GM12878 (cell line): ENCODE measurements around the gene AKR1B15. TPM values are rescaled to one million over a fixed set of nuclear protein-coding genes. Genes with fewer than 3 reads are reported as not detected.

Source experiments
- ATAC-seq: fragments of 200-7000 bp; cut with Tn5 transposase; 3 replicates; pipeline ENCODE4 v1.9.1; 2020; ENCODE audit warnings: mild to moderate bottlenecking, moderate library complexity
- BruUV-seq: library from RNA; stranded (reverse); fragments of 400-500 nt; replicated peaks from 2 replicates; lab custom pipeline; 2021; lab: Mats Ljungman, UMichigan
- CTCF ChIA-PET: fragments of 300-600 bp; sonication (Branson Sonifier 250); formaldehyde crosslinking; extraction: SDS; loops from one replicate; lab custom pipeline; 2021; ENCODE audit warnings: inconsistent platforms; lab: Yijun Ruan, JAX
- POLR2A ChIA-PET: fragments of 350-600 bp; formaldehyde crosslinking; extraction: SDS; loops from one replicate; lab custom pipeline; 2021; ENCODE audit warnings: inconsistent platforms; lab: Charles Lee
- RAD21 ChIA-PET: fragments of 300-600 bp; sonication (Branson Sonifier 250); formaldehyde crosslinking; loops from one replicate; lab custom pipeline; 2023; ENCODE audit warnings: antibody characterized with exemption; ENCODE audit not compliant: unreplicated experiment; lab: Charles Lee
- SMC1A ChIA-PET: fragments of 300-600 bp; sonication (Branson Sonifier 250); formaldehyde crosslinking; loops from one replicate; lab custom pipeline; 2023; ENCODE audit not compliant: unreplicated experiment, uncharacterized antibody; lab: Charles Lee
- DNase-seq: peaks from one replicate; pipeline ENCODE4 v3.0.0-alpha.2; 2011; ENCODE audit warnings: low read depth, low spot score
- FAIRE-seq: peaks from 3 replicates; lab custom pipeline; 2011; peaks lifted over from hg19 to GRCh38; lab: Jason Lieb, UNC
- H2AFZ ChIP-seq: 2 replicates; pipeline ENCODE4 v1.6.0; 2011; ENCODE audit warnings: low read depth, low read length, control low read depth; ENCODE audit not compliant: control insufficient read depth
- H3K27ac ChIP-seq: 2 replicates; pipeline ENCODE4 v1.5.1; 2011; ENCODE audit warnings: control low read depth; ENCODE audit not compliant: control insufficient read depth, insufficient read depth
- H3K27me3 ChIP-seq, 2 experiments: replicated peaks in 1 of 2; 2 replicates each; pipeline versions ENCODE4 v1.6.0 to v1.6.1; 2011; ENCODE audit warnings: low read length in 1 of 2; ENCODE audit not compliant: control insufficient read depth in 2 of 2, insufficient read depth in 2 of 2
- H3K36me3 ChIP-seq, 2 experiments: 2 replicates each; pipeline ENCODE4 v1.5.1; 2011; ENCODE audit warnings: low read length in 1 of 2; ENCODE audit not compliant: control insufficient read depth in 2 of 2, insufficient read depth in 2 of 2
- H3K4me1 ChIP-seq: 2 replicates; pipeline ENCODE4 v1.6.1; 2011; ENCODE audit warnings: mild to moderate bottlenecking, low read length, moderate library complexity, mixed read lengths; ENCODE audit not compliant: control insufficient read depth, insufficient read depth
- H3K4me2 ChIP-seq: 2 replicates; pipeline ENCODE4 v1.6.0; 2011; ENCODE audit warnings: control low read depth; ENCODE audit not compliant: control insufficient read depth, insufficient read depth
- H3K4me3 ChIP-seq: fragments of 200-600 bp; sonication (generic); 2 replicates; pipeline ENCODE4 v1.5.1; 2016
- H3K79me2 ChIP-seq: 2 replicates; pipeline ENCODE4 v1.6.0; 2011; ENCODE audit warnings: low read length; ENCODE audit not compliant: control insufficient read depth, insufficient read depth
- H3K9ac ChIP-seq: 2 replicates; pipeline ENCODE4 v1.8.0; 2011; ENCODE audit warnings: low read length, control low read depth, mixed read lengths; ENCODE audit not compliant: control insufficient read depth, insufficient read depth
- H3K9me3 ChIP-seq: replicated peaks from 3 replicates; pipeline ENCODE4 v1.5.1; 2011; ENCODE audit warnings: mild to moderate bottlenecking, low read length; ENCODE audit not compliant: control insufficient read depth, insufficient read depth
- H4K20me1 ChIP-seq: 2 replicates; pipeline ENCODE4 v1.6.0; 2011; ENCODE audit not compliant: control insufficient read depth, insufficient read depth
- BCL11A ChIP-seq: IDR thresholded peaks from 2 replicates; pipeline ENCODE4 v1.6.1; 2011; ENCODE audit warnings: low read depth, low read length
- BCL3 ChIP-seq: IDR thresholded peaks from 2 replicates; pipeline ENCODE4 v1.6.1; 2011; ENCODE audit warnings: borderline replicate concordance, low read depth, mild to moderate bottlenecking, moderate library complexity, low read length; ENCODE audit not compliant: insufficient read depth, poor library complexity, severe bottlenecking
- CHD2 ChIP-seq: IDR thresholded peaks from 2 replicates; pipeline ENCODE4 v1.6.1; 2011; ENCODE audit warnings: low read depth, low read length, improper control_type of control experiment, borderline replicate concordance
- CREB1 ChIP-seq: IDR thresholded peaks from 2 replicates; pipeline ENCODE4 v1.6.1; 2012; ENCODE audit warnings: low read depth, mild to moderate bottlenecking, inconsistent platforms
- CREM ChIP-seq: IDR thresholded peaks from 2 replicates; pipeline ENCODE4 v1.6.1; 2014; ENCODE audit warnings: antibody characterized with exemption, low read depth
- ETV6 ChIP-seq, 2 experiments: fragments of 450-650 bp in 1 of 2; IDR thresholded peaks in 1 of 2; conservative IDR thresholded peaks in 1 of 2; 2 replicates each; pipeline ENCODE4 v1.6.1; 2014; ENCODE audit warnings: antibody characterized with exemption in 1 of 2, borderline replicate concordance in 1 of 2, low read depth in 1 of 2, mild to moderate bottlenecking in 1 of 2, moderate library complexity in 1 of 2
- HDGF ChIP-seq: fragments of 450-650 bp; IDR thresholded peaks from 2 replicates; pipeline ENCODE4 v1.6.1; 2016; ENCODE audit warnings: antibody characterized with exemption
- KLF5 ChIP-seq: fragments of 450-650 bp; IDR thresholded peaks from 2 replicates; pipeline ENCODE4 v1.6.1; 2014; ENCODE audit warnings: mild to moderate bottlenecking; ENCODE audit not compliant: partially characterized antibody
- MAX ChIP-seq: IDR thresholded peaks from 2 replicates; pipeline ENCODE4 v1.6.1; 2012; ENCODE audit warnings: low read depth, low read length, improper control_type of control experiment
- MXI1 ChIP-seq: fragments of 150-350 bp; IDR thresholded peaks from 2 replicates; pipeline ENCODE4 v1.6.1; 2011; ENCODE audit warnings: low read depth, mild to moderate bottlenecking, inconsistent platforms, low read length, improper control_type of control experiment
- NR2C2 ChIP-seq: IDR thresholded peaks from 2 replicates; pipeline ENCODE4 v1.6.1; 2011; ENCODE audit warnings: borderline replicate concordance, low read depth; ENCODE audit not compliant: control insufficient read depth, insufficient read length
- SKIL ChIP-seq: fragments of 450-650 bp; IDR thresholded peaks from 2 replicates; pipeline ENCODE4 v1.6.1; 2017; ENCODE audit warnings: mild to moderate bottlenecking, low read depth, inconsistent platforms; ENCODE audit not compliant: poor library complexity, severe bottlenecking
- ZNF687 ChIP-seq: fragments of 450-650 bp; IDR thresholded peaks from 2 replicates; pipeline ENCODE4 v1.6.1; 2017; ENCODE audit warnings: mild to moderate bottlenecking, moderate library complexity
- WGBS: methylation state at CpG from one replicate; pipeline ENCODE4 v1.1.6; 2016; ENCODE audit warnings: low lambda C conversion rate; ENCODE audit not compliant: insufficient replicate concordance, insufficient coverage; ENCODE audit errors: missing lambda C conversion rate; 5-methylcytosine and 5-hydroxymethylcytosine counted together
- in situ Hi-C: fragments of 300-500 bp; cut with MboI; formaldehyde crosslinking; loops from 9 replicates; pipeline ENCODE4 v1.14.3; 2018; ENCODE audit warnings: mixed read lengths
- intact Hi-C: fragments of 100-400 bp; cut with micrococcal nuclease; formaldehyde crosslinking; loops from one replicate; pipeline ENCODE4 v1.14.2; 2022; ENCODE audit not compliant: unreplicated experiment
- polyA plus RNA-seq, 11 experiments: library from polyadenylated mRNA; depleted of rRNA in 4 of 11; unstranded in 6 of 11; stranded (reverse) in 5 of 11; fragments of >200 nt; fragmentation: Nextera tagmentation in 4 of 11; fragmentation: Illumina TruSeq in 1 of 11; extraction: Ambion mirVana in 4 of 11; extraction: Trizol in 1 of 11; gene quantifications; 1 replicate in 1 of 11; 2 replicates in 10 of 11; pipeline versions ENCODE4 v1.2.1 to v1.2.3, GENCODE V29; 2011 to 2016; ENCODE audit warnings: inconsistent platforms in 2 of 11, missing spikeins in 2 of 11, low read depth in 1 of 11
- total RNA-seq, 4 experiments: library from RNA; depleted of rRNA in 3 of 4; stranded (reverse); fragments of >200 nt in 3 of 4; fragmentation: Illumina TruSeq in 1 of 4; extraction: Trizol in 1 of 4; gene quantifications; 2 replicates each; pipeline versions ENCODE4 v1.2.1 to v1.2.3, GENCODE V29; 2013 to 2021

AKR1B15 gene
- total and polyA plus RNA-seq, 10 of the 15 experiments (the other 5 are each of a cell fraction or from before 2014, with no cell fraction given) = 0.06 TPM; not detected in 9

- TF ChIP-seq SKIL = no peak
Observed at GRCh38 chr7:134594877-134595276, 46.0 kb downstream of the AKR1B15 start (continued).

GRCh38 chr7:134599371-134599770 lies 50.5 kb downstream of the AKR1B15 start:
- in situ Hi-C loops = no loop called here
- 20% methylated on average over 6 of the region's 6 CpGs for WGBS
- no peak for TF ChIP-seq ZNF687
- no peak for TF ChIP-seq CREB1
- TF ChIP-seq BCL11A = no peak
- TF ChIP-seq CHD2 = no peak
- TF ChIP-seq MXI1 = no peak
- no peak for TF ChIP-seq ETV6 (conservative IDR thresholded peaks at IDR 0.05 in 1 of 2, IDR thresholded peaks at IDR 0.05 in 1 of 2; ENCODE audit: borderline replicate concordance in 1 of 2, low read depth in 1 of 2)
- TF ChIP-seq HDGF = no peak
- TF ChIP-seq MAX = no peak
- no peak for TF ChIP-seq CREM
- TF ChIP-seq KLF5 = no peak
- no peak for TF ChIP-seq BCL3
- TF ChIP-seq NR2C2 = no peak

More at GRCh38 chr7:134599371-134599770, 50.5 kb downstream of the AKR1B15 start:
- H3K4me3 ChIP-seq = no peak overlapping the region
- ChIA-PET SMC1A (interaction anchor here (1.5 kb wide), 1 partner anchor 166 kb away, joined by 4 read pairs; no protein-coding TSS in a partner anchor), RAD21 (no interaction called here), POLR2A (no interaction called here), CTCF (interaction anchor here (1.3 to 2.9 kb wide), 3 partner anchors 8 to 167 kb away, joined by 3 to 15 read pairs (median 5); no protein-coding TSS in a partner anchor)
- no peak overlapping the region for H3K4me2 ChIP-seq
- H4K20me1 ChIP-seq = no peaks in the 10 kb centered on the region
- H2AFZ ChIP-seq = no peak overlapping the region
- H3K27ac ChIP-seq = no peak overlapping the region
- no peaks in the 10 kb centered on the region for H3K36me3 ChIP-seq
- H3K9me3 ChIP-seq = no peaks in the 10 kb centered on the region; the same call in 2 of the 3 replicates
- intact Hi-C loops = no loop called here
- no TSS peak for BruUV-seq
- H3K79me2 ChIP-seq = no peaks in the 10 kb centered on the region
- no peaks in the 10 kb centered on the region for H3K4me1 ChIP-seq
- no peak for ATAC-seq
- no peak for DNase-seq
- no peak for FAIRE-seq
- H3K9ac ChIP-seq = no peak overlapping the region
- H3K27me3 ChIP-seq = no peaks in the 10 kb centered on the region
